HG02970 (cell line): ENCODE results near the gene ZSWIM7.

Experiments used
- ATAC-seq: cut with Tn5 transposase; IDR thresholded peaks from one replicate; pipeline ENCODE4 v1.9.1; 2021; ENCODE audit warnings: mild to moderate bottlenecking, moderate library complexity, moderate number of reproducible peaks; ENCODE audit not compliant: unreplicated experiment, low FRiP score

The ZSWIM7 gene

DNA sequence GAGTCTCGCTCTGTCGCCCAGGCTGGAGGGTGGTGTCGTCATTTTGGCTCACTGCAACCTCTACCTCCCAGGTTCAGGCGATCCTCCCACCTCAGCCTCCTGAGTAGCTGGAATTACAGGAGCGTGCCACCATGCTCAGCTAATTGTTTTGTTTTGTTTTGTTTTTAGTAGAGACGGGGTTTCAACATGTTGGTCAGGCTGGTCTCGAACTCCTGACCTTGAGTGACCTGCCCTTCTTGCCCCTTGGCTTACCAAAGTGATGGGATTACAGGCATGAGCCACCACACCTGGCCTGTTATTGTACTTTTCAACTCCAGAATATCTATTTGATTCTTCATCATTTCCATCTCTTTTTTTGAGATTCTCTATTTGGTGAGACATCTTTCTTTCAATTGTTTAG, 63.6 kb downstream of the ZSWIM7 start:
- no peak for ATAC-seq

DNA sequence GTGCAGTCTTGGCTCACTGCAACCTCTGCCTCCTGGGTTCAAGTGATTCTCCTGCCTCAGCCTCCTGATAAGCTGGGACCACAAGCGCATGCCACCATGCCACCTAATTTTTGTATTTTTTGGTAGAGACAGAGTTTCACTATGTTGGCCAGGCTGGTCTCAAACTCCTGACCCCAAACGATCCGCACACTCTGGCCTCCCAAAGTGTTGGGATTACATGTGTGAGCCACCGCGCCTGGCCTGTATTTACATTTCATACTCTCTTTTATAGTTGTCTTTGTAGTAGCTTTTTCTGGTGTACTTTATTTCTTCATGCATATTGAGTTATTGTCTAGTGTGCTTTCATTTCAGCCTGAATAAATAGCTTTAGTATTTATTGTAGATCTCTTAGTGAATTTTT, 64.6 kb downstream of the ZSWIM7 start:
- no peak for ATAC-seq

DNA sequence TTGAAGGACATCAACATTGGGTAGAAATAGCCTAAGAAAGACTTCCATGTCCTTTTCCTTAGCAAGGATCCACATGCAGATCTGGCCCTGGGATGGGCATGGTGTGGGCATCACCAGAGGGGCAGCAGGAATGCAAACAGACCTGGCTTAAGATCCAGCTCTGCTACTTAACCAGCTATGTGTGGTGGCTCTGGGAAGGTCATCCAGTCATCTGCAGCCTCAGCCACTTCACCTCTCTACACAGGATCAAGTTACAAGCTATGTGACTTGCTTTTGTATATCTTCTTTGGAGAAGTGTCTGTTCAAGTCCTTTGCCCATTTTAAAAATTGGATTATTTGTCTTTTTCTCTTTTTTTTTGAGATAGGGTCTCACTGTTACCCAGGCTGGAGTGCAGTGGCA, 68.1 kb downstream of the ZSWIM7 start:
- ATAC-seq = no peak

DNA sequence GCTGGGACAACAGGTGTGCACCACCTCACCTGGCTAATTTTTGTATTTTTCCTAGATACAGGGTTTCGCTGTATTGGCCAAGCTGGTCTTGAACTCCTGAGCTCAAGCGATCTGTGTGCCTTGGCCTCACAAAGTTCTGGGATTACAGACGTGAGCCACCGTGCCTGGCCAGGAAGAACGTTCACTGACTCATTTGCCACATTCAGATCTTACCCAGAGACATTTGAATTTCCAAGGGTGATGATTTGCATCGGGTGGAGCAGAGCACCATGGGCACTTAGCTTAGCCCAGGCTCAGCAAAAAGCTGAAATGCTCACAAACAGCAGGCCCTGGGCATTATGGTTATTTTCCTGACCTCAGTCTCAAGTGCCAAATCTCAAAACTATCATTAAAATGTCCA, 69.1 kb downstream of the ZSWIM7 start:
- ATAC-seq = no peak

DNA sequence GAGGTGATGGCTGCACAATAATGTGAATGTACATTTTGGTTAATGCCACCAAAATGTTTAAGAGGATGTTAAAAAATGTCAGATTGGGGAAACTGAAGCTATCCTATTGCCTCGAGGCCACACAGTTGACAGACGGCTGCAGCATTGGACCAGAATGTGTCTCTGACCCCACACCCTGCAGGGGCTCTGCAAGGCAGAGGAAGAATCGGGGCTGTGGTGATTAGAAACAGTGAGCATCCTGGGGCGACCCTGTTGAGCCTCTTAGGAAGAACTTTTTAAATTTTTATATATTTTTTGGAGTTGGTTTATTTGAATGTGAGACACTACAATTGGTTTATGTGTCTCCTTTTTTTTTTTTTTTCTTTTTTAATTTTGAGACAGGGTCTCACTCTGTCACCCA, 69.6 kb downstream of the ZSWIM7 start:
- ATAC-seq = no peak

DNA sequence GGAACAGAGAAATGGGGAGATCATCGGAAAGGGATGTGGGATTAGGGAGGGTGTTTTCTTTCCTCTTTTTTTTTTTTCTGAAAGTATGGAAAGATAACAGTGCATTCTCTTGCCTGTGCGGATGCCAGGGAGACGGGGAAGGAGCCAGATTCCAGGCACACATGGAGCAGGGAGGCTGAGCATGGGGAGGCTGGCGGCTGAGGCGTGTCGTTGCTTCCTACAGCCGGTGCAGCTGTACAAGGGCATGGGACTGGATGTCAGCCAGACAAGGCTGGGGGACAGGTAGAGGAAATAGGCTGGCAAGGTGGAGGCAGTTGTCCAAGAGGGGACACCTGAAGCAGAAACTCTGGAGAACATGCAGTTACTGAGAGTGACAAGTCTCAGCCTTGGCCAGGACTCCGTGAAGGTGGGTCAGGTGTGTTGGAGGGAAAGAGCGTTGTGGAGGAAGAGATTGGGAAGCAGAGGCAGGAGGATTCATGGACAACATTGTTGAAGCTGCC, 71.2 kb downstream of the ZSWIM7 start:
- no peak for ATAC-seq
